DND-41 (cell line): ENCODE measurements around the gene LRP8.

Source experiments
- ATAC-seq: fragments of 200-7000 bp; cut with Tn5 transposase; 3 replicates; pipeline ENCODE4 v1.9.1; 2021; ENCODE audit warnings: low read depth; ENCODE audit not compliant: insufficient read depth
- DNase-seq: peaks from one replicate; pipeline ENCODE4 v3.0.0-alpha.2; 2020
- H2AFZ ChIP-seq: 2 replicates; pipeline ENCODE4 v1.6.0; 2012; ENCODE audit warnings: low read depth, low read length
- H3K27ac ChIP-seq: 2 replicates; pipeline ENCODE4 v1.5.1; 2012; ENCODE audit warnings: low read length, inconsistent platforms
- H3K27me3 ChIP-seq: fragments of 200-600 bp; sonication (generic); 2 replicates; pipeline ENCODE4 v1.6.0; 2012; ENCODE audit warnings: low read length, mild to moderate bottlenecking, inconsistent platforms; ENCODE audit not compliant: insufficient read depth, poor library complexity
- H3K36me3 ChIP-seq: 2 replicates; pipeline ENCODE4 v1.5.1; 2012; ENCODE audit warnings: low read length, inconsistent platforms; ENCODE audit not compliant: insufficient read depth
- H3K4me1 ChIP-seq: 2 replicates; pipeline ENCODE4 v1.5.1; 2012; ENCODE audit warnings: mild to moderate bottlenecking, low read length; ENCODE audit not compliant: insufficient read depth
- H3K4me2 ChIP-seq: 2 replicates; pipeline ENCODE4 v1.6.0; 2012; ENCODE audit warnings: mild to moderate bottlenecking, moderate library complexity, low read length, inconsistent platforms; ENCODE audit not compliant: insufficient read depth
- H3K4me3 ChIP-seq, 2 experiments: fragments of 200-600 bp in 1 of 2; shearing (Covaris generic) in 1 of 2; 2 replicates each; pipeline ENCODE4 v1.5.1; 2012 to 2016; ENCODE audit warnings: inconsistent platforms in 2 of 2, low read length in 2 of 2, mild to moderate bottlenecking in 2 of 2, low read depth in 1 of 2, moderate library complexity in 1 of 2
- H3K79me2 ChIP-seq: 2 replicates; pipeline ENCODE4 v1.6.0; 2012; ENCODE audit warnings: low read length, inconsistent platforms; ENCODE audit not compliant: insufficient read depth
- H3K9ac ChIP-seq: 2 replicates; pipeline ENCODE4 v1.6.0; 2012; ENCODE audit warnings: low read depth, mild to moderate bottlenecking, inconsistent platforms, low read length, moderate library complexity
- H3K9me3 ChIP-seq: 2 replicates; pipeline ENCODE4 v1.5.1; 2012; ENCODE audit warnings: low read length, moderate library complexity, mild to moderate bottlenecking, inconsistent platforms; ENCODE audit not compliant: insufficient read depth, severe bottlenecking
- H4K20me1 ChIP-seq: 2 replicates; pipeline ENCODE4 v1.6.0; 2012; ENCODE audit warnings: low read length; ENCODE audit not compliant: insufficient read depth
- EZH2 ChIP-seq: IDR thresholded peaks from 3 replicates; pipeline ENCODE4 v1.6.1; 2012; ENCODE audit warnings: borderline replicate concordance, low read depth, mild to moderate bottlenecking, moderate library complexity, low read length, inconsistent platforms; ENCODE audit not compliant: severe bottlenecking
- TF ChIP-seq, protein P1 (sequence below): IDR thresholded peaks from 2 replicates; pipeline ENCODE4 v1.5.1; 2012; ENCODE audit warnings: borderline replicate concordance, low read length, moderate library complexity, mild to moderate bottlenecking; ENCODE audit not compliant: poor library complexity, severe bottlenecking; ENCODE audit errors: extremely low read depth

The LRP8 gene

DNA sequence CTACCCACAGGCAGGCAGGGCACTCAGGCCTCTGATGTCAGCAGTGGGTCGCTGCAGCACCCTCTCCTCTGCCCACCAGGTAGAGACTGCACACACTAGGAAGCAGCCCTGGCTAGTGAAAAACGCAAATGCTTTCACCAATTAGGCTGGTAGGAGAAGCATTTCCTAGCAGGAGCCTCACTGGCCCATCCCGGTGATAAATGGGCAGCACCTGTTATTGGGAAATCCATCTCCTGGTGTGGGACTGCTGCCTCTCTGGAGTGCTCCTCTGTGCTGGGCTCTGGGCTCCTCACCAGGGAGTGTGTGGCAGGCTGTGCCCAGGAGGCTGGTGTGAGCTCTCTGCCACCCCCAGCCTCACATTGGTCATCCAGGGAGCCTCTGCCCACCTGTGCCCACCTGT, 28.6 kb downstream of the LRP8 start:
- Histone ChIP-seq H3K27ac (no peak overlapping the region), H4K20me1 (peaks cover 99% of the 10 kb centered on the region), H3K9ac (no peak overlapping the region), H3K36me3 (peaks cover 79% of the 10 kb centered on the region), H3K4me3 (no peak overlapping the region), H3K79me2 (peaks cover 100% of the 10 kb centered on the region), H3K4me1 (no peaks in the 10 kb centered on the region), H3K9me3 (no peaks in the 10 kb centered on the region), H2AFZ (no peak overlapping the region), H3K27me3 (no peaks in the 10 kb centered on the region), H3K4me2 (no peak overlapping the region)
- DNase-seq (no peak), ATAC-seq (no peak)
- TF ChIP-seq, protein P1, sequence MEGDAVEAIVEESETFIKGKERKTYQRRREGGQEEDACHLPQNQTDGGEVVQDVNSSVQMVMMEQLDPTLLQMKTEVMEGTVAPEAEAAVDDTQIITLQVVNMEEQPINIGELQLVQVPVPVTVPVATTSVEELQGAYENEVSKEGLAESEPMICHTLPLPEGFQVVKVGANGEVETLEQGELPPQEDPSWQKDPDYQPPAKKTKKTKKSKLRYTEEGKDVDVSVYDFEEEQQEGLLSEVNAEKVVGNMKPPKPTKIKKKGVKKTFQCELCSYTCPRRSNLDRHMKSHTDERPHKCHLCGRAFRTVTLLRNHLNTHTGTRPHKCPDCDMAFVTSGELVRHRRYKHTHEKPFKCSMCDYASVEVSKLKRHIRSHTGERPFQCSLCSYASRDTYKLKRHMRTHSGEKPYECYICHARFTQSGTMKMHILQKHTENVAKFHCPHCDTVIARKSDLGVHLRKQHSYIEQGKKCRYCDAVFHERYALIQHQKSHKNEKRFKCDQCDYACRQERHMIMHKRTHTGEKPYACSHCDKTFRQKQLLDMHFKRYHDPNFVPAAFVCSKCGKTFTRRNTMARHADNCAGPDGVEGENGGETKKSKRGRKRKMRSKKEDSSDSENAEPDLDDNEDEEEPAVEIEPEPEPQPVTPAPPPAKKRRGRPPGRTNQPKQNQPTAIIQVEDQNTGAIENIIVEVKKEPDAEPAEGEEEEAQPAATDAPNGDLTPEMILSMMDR: no peak
- no peak for TF ChIP-seq EZH2

- no peak overlapping the region for H3K9ac ChIP-seq
- peaks cover 99% of the 10 kb centered on the region for H4K20me1 ChIP-seq
- no peaks in the 10 kb centered on the region for H3K27me3 ChIP-seq
- no peak for DNase-seq
- H3K9me3 ChIP-seq: no peaks in the 10 kb centered on the region
- TF ChIP-seq, protein P1: no peak
- no peak for TF ChIP-seq EZH2
- H3K4me3 ChIP-seq: no peak overlapping the region
- H2AFZ ChIP-seq: no peak overlapping the region
- H3K27ac ChIP-seq: no peak overlapping the region
- H3K79me2 ChIP-seq: peaks cover 100% of the 10 kb centered on the region
- H3K36me3 ChIP-seq: peaks cover 85% of the 10 kb centered on the region
- H3K4me1 ChIP-seq: no peaks in the 10 kb centered on the region
- H3K4me2 ChIP-seq: no peak overlapping the region
- ATAC-seq: no peak
Observed at GRCh38 chr1:53298045-53298637, 29.7 kb downstream of the LRP8 start.

GRCh38 chr1:53297195-53297594, 30.7 kb downstream of the LRP8 start:
- H3K4me1 ChIP-seq: no peaks in the 10 kb centered on the region
- ATAC-seq: no peak
- TF ChIP-seq, protein P1: no peak
- no peak for TF ChIP-seq EZH2
- H4K20me1 ChIP-seq: peaks cover 100% of the 10 kb centered on the region
- no peak overlapping the region for H3K4me2 ChIP-seq
- no peak overlapping the region for H3K9ac ChIP-seq
- H3K4me3 ChIP-seq: no peak overlapping the region
- peaks cover 100% of the 10 kb centered on the region for H3K79me2 ChIP-seq
- H2AFZ ChIP-seq: no peak overlapping the region
- H3K27ac ChIP-seq: no peak overlapping the region
- DNase-seq: no peak
- no peaks in the 10 kb centered on the region for H3K27me3 ChIP-seq
- H3K36me3 ChIP-seq: peaks cover 86% of the 10 kb centered on the region
- H3K9me3 ChIP-seq: no peaks in the 10 kb centered on the region
